ENCODE measurements around the gene HAO1.
"Not testable (repeated sequence)": the region's sequence is repeated elsewhere in the genome, so short reads cannot be mapped to it uniquely, and the experiment has no call there.

Gene HAO1

DNA sequence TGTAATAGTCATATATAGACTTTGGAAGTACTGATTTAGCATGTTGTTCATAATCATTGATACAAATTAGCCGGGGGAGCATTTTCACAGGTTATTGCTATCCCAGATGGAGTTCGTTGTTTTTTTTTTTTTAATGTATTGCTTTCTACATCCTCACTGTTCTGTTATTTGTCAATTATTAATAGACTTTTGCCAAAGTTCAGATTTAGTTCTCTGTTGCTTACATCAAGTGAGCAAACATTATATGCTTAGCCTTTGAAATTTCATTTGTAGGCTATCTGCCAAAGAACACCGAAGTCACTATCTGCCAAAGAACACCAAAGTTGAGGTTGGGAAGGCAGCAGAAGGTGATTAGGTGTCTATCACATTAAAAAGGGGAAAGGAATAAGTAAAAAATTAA is at the start of gene HAO1:
Gene HAO1, minus strand, starts transcription at position 118 of the 400 bp plus-strand sequence. Its CDS starts 36 bp downstream, at position 82.
- DNase-seq (ENCODE audit: low read depth in 2 of 2) = no peak

DNA sequence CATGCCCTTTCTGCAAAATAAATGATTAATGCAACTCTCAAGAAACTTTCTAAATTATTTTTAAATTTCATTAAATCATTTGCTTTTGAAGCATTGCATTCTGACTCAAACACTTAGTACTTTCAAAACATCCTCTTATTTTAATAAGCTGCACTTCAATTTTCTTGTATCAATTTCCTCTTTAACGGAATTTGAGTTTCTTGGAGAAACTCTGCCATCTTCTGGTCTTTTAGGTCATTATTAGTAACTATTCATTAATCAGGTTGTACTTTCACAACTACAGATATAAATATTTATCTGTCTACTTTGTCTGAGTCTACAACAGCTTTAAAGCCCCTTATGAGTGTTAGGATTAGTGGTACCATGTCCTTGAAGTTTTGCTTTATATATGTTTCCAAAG is 49.1 kb upstream of the HAO1 start:
- no peak for DNase-seq (ENCODE audit: low read depth in 2 of 2)

DNA sequence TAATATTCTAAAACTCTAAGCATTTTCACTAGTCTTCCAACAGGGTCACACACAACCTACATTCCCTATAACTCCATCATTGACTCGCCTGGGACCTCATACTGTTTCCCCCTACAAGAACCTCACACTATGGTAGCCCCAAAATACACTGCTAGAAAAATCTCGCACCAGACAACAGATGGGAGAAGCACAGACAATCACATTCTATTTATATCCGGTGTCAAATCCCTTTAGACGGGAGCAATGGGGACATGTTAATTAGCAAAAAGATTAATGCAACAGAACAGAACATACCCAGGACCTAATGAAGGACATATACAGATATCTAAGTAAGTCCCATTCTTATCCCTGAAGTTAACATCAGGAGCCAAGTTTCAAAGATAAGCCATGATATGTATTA is 45.7 kb upstream of the HAO1 start:
- no peak for DNase-seq (ENCODE audit: low read depth in 2 of 2)

DNA sequence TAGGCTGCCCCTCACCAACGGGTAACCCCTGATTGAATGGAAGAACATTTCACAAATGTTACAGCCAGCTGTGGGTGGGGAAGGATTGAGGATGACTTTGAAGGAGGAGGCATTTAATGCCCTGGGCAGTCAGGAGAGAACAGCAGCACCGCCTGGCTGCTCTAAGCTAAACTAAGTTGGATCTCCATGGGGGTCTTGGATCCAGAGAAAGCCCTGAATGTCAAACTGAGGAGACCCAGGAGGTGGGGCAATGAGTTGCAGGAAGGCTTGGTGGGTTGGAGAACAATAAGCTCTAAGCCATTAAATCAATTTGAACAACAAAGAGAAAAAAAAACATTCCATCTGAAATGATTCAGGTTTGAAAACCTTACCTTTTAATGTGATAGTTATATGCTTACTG is 43.9 kb upstream of the HAO1 start:
- DNase-seq (ENCODE audit: low read depth in 2 of 2) = no peak

DNA sequence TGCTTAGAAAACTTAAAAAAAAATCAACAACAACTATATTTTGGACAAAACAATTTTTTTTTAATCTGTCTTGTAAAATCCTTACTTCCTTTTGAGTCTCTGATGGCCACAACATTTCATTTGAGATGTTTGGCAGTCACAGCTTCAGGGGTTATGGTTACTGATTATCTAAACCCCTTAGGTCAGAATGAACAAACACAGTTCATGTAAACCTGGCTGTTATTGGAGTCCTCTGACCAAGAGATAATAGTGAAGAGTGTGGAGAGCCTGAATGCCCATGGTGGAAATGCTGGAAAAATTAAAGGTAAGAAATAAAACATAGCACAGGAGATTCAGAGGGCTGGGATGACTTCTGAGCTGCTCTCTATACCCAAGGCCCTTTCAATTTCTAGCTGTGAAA is 41.1 kb upstream of the HAO1 start:
- DNase-seq (ENCODE audit: low read depth in 2 of 2) = no peak

DNA sequence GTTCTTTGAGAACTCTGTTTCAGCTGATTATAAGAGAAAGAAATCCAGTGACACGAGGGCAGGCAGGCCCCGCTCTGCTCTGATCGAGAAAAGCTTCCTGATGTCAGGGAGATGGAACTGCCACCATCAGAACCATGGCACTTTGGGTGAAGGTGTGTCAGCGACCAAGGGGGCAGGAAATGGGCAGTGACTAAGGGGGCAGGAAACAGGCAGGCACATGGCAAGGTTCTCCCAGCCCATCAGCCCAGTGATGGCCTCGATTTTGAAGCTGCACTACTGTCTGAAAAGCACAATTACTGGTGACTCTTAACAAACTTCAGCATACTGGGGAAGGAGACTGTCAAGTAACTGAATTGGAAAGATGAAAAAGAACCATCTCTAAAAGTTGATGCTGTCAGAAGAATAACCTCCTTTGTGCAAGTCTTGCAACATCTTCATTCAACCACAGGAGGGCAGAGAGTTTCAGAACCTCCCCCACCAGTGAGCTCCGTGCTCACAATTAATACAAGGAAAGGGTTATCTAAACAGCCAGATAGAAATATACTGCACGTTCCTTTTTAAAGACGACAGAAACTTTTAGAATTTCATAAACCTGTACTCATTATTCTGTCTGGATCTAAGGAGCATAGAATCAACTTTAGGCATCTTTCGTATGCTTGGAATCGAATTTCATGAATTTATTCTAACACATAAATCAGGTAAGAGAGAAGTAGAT is 40.2 kb upstream of the HAO1 start:
- DNase-seq (ENCODE audit: low read depth in 2 of 2) = no peak

DNA sequence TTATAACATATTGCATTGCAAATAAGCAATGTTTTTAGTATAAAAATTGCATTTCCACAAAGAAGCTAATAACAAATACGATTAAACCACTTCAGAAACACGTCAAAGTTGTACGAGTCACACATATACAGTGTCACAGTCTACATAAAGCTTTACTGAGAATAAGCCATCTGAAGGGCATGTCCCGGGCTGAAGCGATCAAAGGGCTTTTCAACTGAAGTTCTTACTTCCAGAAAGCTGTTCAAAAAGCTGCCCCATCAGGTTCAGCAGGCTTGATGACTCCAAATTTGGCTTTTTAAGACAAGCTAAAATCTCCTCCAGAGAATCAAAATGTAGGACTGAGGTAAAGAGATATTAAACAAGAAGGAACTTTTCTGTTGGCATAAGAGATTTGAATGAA is 37.5 kb upstream of the HAO1 start:
- DNase-seq (ENCODE audit: low read depth in 2 of 2) = no peak

DNA sequence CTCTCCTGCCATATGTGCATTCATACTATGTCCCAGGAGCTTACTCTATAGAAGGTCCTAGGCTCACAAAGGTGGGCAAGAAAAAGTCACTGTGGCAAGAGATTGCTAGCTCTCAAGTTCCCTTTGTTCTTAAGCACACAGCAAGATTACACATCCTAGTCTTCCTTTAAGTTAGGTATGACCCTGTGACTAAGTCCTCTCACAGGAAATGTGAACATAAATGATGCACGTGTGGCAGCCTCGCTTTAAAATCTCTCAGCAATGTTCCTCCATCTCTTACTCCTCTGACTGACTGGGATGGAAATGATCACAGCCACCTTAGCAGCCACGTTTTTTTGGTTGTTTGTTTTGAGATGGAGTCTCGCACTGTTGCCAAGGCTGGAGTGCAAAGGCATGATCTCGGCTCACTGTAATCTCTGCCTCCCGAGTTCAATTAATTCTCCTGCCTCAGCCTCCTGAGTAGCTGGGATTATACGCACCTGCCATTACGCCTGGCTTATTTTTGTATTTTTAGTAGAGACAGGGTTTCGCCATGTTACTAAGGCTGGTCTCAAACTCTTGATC is 35.7 kb upstream of the HAO1 start:
- no peak for DNase-seq (ENCODE audit: low read depth in 2 of 2)

DNA sequence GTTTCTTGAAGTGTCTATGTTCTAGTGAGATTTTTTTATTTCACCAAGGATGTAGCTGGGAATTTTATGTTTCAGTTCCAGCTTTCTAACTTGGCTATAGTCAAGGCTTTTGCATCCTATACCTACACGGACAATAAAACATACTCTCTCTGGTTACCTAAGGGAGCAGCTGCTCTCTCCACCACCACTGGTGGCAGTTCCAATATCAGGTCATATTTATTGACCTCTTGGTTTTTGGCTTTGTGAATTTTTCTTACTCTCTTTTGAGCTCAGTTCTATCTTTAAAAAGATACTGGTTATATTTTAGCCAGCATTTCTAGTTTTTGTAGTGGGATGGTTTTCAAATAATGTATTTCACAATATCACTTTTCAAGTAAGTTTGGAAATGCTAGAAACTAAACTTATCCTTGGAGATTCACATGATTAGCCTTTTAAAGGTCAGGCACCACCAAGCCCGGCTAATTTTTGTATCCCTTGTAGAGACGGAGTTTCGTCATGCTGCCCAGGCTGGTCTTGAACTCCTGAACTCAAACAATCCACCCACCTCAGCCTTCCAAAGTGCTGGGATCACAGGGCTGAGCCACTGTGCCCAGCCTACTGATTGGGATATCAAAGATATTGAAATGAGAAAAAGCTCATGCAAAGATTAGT is 34.7 kb upstream of the HAO1 start:
- no peak for DNase-seq (ENCODE audit: low read depth in 2 of 2)

DNA sequence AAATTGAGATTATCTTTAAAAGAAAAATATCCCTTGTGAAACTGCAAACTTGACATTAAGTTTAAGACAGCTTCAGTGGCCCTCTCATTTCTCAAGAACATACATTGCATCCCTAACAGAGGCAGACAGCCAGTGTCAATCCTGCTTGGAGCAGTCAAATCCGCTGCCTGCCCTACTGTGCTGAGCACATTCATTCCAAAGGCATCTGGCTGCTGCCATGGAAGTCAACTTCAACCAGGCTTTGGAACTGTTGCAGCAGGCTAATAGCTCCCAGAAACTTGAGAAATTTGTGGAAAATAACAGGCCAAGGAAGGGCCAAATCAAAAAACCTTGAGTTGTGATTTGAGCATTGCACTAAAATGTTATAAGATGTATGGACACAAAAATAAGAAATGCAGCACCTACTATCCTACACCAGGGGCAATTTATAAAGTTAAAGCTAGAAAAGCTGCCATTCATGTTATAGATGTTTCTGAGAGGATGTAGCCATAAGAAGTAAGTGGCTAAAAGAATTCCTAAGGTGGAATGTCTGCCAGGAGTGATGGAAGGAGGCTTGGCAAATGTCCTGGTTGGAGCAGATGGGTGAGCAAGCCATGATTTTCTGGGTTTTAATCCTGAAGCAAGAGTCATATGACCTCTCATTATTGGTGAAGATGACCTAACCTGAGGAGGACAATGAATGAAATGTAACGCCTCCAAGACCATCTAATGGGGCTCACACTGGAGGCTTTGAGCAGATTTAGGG is 31.4 kb upstream of the HAO1 start:
- no peak for DNase-seq (ENCODE audit: low read depth in 2 of 2)

DNA sequence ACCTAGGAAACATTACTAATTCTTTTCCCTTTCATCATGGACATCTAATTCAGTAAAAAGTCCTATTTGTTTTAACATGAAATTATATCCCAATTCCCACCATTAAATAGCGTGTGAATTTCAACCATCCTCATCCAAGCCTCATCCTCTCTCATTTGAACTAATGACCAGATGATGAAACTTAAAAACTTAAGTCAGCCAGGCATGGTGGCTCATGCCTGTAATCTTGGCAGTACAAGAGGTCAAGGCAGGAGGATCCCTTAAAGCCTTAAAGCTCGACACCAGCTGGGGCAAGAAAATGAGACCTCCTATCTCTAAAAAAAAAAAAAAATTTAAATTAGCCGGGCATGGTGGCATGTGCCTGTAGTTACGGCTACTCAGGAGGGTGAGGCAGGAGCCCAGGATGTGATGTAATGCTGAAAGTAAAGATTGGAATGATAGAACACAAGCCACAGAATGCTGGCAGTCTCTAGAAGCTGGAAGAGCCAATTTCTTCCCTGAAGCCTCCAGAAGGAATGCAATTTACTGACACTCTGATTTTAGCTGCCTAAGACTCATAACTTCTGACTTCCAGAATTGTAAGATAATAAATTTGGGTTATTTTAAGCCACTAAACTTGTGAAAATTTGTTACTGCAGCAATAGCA is 27.1 kb upstream of the HAO1 start:
- no peak for DNase-seq (ENCODE audit: low read depth in 2 of 2)

DNA sequence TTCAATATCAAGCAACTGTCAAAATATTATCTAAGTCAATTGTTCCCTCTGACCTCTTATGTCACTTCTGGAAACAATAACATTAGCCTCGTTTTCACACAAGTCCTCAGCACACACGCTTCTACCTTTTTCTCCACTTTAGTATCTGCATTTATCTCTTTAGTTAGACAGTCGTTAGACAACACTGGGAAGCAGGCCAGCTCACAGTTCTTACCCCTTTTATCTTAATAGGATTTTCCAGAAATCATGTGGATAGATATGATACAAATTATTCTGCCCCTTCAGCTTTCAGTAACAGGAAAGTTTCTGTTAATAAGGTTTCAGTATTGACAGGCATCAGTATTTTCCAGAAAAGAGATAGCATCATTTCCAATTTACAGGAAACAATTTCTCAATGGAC is 25.9 kb upstream of the HAO1 start:
- no peak for DNase-seq (ENCODE audit: low read depth in 2 of 2)

DNA sequence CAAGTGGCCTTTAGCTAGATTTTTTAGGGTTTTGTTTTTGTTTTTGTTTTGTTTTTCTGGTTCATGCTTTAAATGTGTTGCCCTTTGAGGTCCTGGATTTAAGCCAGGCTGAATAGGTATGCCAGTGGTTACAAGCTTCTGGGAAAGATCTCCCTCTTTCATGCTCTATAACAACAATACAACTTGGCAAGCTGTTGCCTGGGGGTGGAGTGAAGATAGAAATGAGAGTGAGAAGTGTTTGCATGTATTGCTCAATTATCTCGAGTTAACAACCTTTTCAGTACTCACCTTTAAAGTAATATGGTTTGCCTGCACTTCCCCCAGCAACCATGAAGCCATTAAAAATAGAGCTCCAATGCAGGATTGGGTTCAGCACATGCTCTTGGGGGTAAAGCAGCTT is 19.2 kb upstream of the HAO1 start:
- DNase-seq (ENCODE audit: low read depth in 2 of 2) = no peak

DNA sequence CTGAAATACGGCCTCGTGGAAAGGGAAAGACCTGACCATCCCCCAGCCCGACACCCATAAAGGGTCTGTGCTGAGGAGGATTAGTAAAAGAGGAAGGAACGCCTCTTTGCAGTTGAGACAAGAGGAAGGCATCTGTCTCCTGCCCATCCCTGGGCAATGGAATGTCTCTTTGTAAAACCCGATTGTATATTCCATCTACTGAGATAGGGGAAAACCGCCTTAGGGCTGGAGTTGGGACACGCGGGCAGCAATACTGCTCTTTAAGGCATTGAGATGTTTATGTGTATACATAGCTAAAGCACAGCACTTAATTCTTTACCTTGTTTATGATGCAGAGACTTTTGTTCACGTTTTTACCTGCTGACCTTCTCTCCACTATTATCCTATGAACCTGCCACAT is 16.3 kb upstream of the HAO1 start:
- DNase-seq (ENCODE audit: low read depth in 2 of 2) = not testable (repeated sequence)

DNA sequence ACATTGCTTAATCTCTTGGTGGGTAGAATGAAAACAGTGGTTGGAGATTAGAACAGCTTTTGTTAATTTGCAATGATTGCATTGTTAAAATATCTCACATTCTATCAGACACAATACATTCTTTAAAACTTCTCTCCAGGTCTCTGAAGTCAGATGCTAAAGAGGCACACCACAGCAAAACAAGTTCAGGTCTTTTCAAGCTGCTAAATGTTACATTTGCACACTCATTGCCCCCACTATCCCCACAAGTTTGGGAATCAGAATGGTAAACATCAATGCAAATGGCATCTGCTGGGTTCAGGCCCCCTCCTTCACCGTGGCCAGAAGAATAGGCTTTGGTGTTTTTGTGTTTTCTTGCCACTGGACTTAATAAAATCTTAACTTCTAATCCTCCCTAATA is 10.1 kb upstream of the HAO1 start:
- DNase-seq (ENCODE audit: low read depth in 2 of 2) = no peak

DNA sequence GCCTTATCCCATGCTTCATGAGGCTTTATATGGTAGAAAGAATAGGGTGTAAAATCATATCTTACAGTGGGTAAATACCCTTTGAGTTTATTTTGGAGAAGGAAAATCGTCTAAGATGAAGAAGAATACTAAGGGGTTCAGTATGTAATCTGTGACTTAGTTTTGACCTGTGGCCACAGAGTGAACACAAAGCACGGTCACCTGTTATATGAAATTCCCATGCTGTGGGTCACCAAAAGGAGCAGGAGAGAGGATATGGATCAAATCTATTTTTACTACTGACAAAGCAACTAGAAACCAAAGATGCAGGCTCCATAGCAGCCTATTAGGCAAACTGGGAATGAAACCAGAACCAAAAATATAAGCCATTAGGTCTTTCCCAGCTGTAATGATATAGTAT is 3.6 kb upstream of the HAO1 start:
- no peak for DNase-seq (ENCODE audit: low read depth in 2 of 2)

DNA sequence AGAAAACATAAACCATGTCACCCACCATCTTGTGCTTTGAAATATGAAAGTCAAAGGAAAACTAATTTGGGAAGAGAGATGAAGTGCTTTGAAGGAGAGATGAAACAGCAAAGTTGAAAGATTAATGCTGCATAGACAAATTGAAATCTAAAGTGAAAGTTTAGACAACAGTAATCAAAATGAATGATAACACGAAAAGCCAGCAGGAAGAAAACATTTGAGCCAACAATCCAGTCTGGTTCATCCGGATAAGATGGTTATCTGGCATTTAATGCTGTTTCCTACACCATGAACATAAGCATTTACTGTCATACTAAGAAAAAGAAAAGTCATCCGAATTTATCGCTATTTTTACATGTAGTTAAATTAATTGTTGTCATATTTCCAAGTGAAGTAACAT is 595 bp downstream of the HAO1 start:
- no peak for DNase-seq (ENCODE audit: low read depth in 2 of 2)

DNA sequence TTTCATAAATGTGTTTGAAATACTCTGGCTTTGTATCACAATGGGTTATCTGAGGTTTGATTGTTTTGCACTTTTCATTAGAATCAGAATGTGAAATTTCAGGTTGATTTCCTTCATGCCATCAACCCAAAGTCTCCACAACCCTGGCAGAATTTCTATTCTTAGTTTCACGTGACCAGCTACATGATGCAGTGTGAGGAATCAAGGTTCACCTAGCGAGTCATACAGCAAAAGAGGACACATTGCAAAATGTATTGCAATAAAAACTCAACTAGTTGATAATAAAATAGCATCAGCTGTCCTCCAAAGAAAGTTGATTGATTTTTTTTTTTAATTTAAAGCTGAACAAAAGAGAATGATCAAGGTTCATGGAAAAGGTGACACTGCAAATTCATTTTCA is 2.2 kb downstream of the HAO1 start:
- DNase-seq (ENCODE audit: low read depth in 2 of 2) = no peak

DNA sequence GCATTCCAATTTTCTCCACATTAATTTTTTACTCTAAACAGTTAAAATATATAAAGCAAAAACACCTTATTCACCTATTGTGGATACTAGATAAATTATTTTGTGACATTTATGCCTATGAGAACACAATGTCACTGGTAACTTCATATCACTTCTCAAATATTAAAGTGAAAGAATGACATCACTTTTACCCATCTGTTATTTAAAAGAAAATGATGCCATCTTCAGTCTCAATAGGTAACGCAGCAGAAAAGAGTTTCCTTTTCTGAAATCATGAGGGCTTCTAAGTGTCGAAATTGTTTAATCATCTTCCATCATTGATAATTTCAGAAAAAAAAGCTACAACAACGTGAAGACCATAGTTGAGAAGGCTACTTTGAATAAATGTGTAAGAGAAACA is 2.9 kb downstream of the HAO1 start:
- DNase-seq (ENCODE audit: low read depth in 2 of 2) = no peak

DNA sequence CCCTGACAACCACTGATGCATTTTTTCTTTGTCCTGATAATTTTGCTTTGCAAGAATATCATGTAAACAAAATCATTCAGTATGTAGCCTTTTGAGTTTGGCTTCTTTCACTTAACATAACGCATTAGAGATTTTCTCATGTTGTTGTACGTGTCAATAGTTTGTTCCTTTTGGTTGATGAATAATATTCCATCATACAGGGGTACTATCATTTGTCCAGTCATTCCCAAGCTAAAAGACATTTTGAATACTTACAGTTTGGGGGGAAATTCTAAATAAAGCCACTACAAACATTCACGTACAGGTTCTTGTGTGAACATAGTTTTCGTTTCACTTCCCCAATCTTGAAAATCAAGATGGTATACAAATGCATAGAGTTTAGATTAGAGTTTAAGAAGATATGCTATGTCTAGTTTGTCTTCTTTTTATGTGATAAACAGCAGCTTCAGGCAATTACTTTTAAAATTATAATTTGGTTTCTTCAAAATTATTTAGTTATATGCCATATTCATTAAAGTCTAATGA is 5.2 kb downstream of the HAO1 start:
- no peak for DNase-seq (ENCODE audit: low read depth in 2 of 2)

DNA sequence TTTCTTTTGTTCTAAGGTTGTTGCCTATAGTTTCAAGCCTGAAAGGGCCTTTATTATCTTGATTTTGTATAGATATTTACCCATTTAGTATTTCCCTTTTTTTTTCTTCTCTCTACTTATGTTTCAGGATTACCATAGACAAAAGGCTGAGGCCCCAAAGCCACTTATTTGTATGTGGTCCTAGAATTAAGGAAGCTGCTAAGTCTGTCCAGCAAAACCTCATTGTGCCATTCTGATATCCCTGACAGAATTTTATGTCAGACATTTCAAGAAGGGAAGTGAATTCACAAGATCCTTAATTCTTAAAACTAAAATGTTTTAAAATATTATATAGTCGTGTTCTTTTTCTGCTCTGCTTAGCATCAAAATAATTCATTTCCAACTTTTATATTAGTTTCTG is 6.9 kb downstream of the HAO1 start:
- DNase-seq (ENCODE audit: low read depth in 2 of 2) = no peak

DNA sequence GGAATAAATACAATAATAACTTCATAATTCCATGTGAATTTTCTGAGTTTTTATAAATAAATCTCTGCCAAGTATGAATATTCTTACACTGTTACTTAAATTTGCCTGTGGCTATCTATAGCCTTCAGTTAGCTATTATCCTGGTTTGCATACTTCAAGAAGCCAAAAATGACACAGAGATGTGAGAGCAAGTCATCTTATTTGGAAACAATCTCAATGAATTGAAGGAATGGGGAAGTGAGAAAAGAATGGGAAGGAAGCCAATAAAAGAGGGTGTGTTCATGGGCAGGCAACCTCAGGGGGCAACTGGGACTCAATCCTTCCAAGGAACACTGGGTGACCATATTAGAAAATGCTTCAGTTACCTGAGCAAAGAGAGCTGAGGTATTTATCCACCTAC is 9.9 kb downstream of the HAO1 start:
- DNase-seq (ENCODE audit: low read depth in 2 of 2) = no peak
